H1 (cell line): ENCODE measurements around the gene ACTR6. TPM values are rescaled to one million over a fixed set of nuclear protein-coding genes. Genes with fewer than 3 reads are reported as not detected.
"Not testable (repeated sequence)": the region's sequence is repeated elsewhere in the genome, so short reads cannot be mapped to it uniquely, and the experiment has no call there.

Experiments used
- CTCF ChIA-PET: fragments of 300-600 bp; sonication (Branson Sonifier 250); formaldehyde crosslinking; loops from one replicate; lab custom pipeline; 2021; ENCODE audit not compliant: partially characterized antibody; lab: Charles Lee
- POLR2A ChIA-PET: fragments of 300-600 bp; sonication (Branson Sonifier 250); formaldehyde crosslinking; loops from one replicate; lab custom pipeline; 2021; ENCODE audit warnings: inconsistent platforms; ENCODE audit not compliant: partially characterized antibody; lab: Charles Lee
- DNase-seq, 2 experiments: peaks; one replicate each; pipeline versions ENCODE4 v3.0.0 to v3.0.0-alpha.2; 2010 to 2022; ENCODE audit warnings: low spot score in 2 of 2, low read depth in 1 of 2, mixed read lengths in 1 of 2
- FAIRE-seq: peaks from 2 replicates; lab custom pipeline; 2011; peaks lifted over from hg19 to GRCh38; lab: Jason Lieb, UNC
- H2AFZ ChIP-seq: 2 replicates; pipeline ENCODE4 v1.8.1; 2012; ENCODE audit warnings: low read length, inconsistent platforms
- H2AK5ac ChIP-seq: 2 replicates; pipeline ENCODE4 v1.6.1; 2013; ENCODE audit warnings: low read depth, low read length
- H2BK120ac ChIP-seq: replicated peaks from 2 replicates; pipeline ENCODE3; 2013; ENCODE audit warnings: low read depth, low read length, inconsistent platforms
- H2BK12ac ChIP-seq: 2 replicates; pipeline ENCODE4 v1.6.1; 2013; ENCODE audit warnings: low read depth, low read length
- H2BK15ac ChIP-seq: 2 replicates; pipeline ENCODE4 v1.6.1; 2013; ENCODE audit warnings: low read length
- H2BK20ac ChIP-seq: 2 replicates; pipeline ENCODE4 v1.6.1; 2013; ENCODE audit warnings: low read length
- H2BK5ac ChIP-seq: 2 replicates; pipeline ENCODE4 v1.6.1; 2013; ENCODE audit warnings: low read depth, low read length
- H3K14ac ChIP-seq: 2 replicates; pipeline ENCODE4 v1.6.1; 2013; ENCODE audit warnings: inconsistent platforms; ENCODE audit not compliant: insufficient read length
- H3K18ac ChIP-seq: 2 replicates; pipeline ENCODE4 v1.6.1; 2013; ENCODE audit warnings: low read length; ENCODE audit errors: extremely low read depth
- H3K23ac ChIP-seq: 2 replicates; pipeline ENCODE4 v1.6.1; 2013; ENCODE audit warnings: inconsistent platforms; ENCODE audit not compliant: insufficient read length
- H3K23me2 ChIP-seq: 2 replicates; pipeline ENCODE4 v1.6.1; 2013; ENCODE audit warnings: low read depth, low read length
- H3K27ac ChIP-seq: 2 replicates; pipeline ENCODE4 v1.6.1; 2011; ENCODE audit warnings: low read depth, low read length, inconsistent platforms
- H3K27me3 ChIP-seq, 4 experiments: replicated peaks in 1 of 4; 1 replicate in 1 of 4; 2 replicates in 3 of 4; pipeline versions ENCODE4 v1.6.1 to v1.8.1; 2011 to 2013; ENCODE audit warnings: low read length in 3 of 4, mild to moderate bottlenecking in 3 of 4, inconsistent platforms in 2 of 4, mixed read lengths in 2 of 4, moderate library complexity in 1 of 4; ENCODE audit not compliant: control insufficient read depth in 3 of 4, insufficient read depth in 3 of 4; ENCODE audit errors: extremely low read depth in 1 of 4
- H3K36me3 ChIP-seq, 4 experiments: 2 replicates each; pipeline versions ENCODE4 v1.6.1 to v1.8.1; 2011 to 2013; ENCODE audit warnings: mild to moderate bottlenecking in 4 of 4, low read length in 3 of 4, moderate library complexity in 2 of 4, control low read depth in 1 of 4, inconsistent platforms in 1 of 4; ENCODE audit not compliant: insufficient read depth in 4 of 4, control insufficient read depth in 2 of 4
- H3K4ac ChIP-seq: replicated peaks from 2 replicates; pipeline ENCODE3; 2013; ENCODE audit warnings: low read length, low read depth, mixed read lengths, inconsistent platforms; ENCODE audit not compliant: insufficient read length
- H3K4me1 ChIP-seq, 4 experiments: replicated peaks in 1 of 4; 1 replicate in 1 of 4; 2 replicates in 3 of 4; pipeline versions ENCODE4 v1.6.1 to v1.8.1; 2011 to 2013; ENCODE audit warnings: low read length in 3 of 4, inconsistent platforms in 2 of 4, mixed read lengths in 1 of 4; ENCODE audit not compliant: insufficient read depth in 4 of 4, control insufficient read depth in 3 of 4
- H3K4me2 ChIP-seq, 2 experiments: 2 replicates each; pipeline versions ENCODE4 v1.6.1 to v1.8.1; 2011 to 2013; ENCODE audit warnings: low read depth in 2 of 2, low read length in 2 of 2, control low read depth in 1 of 2, inconsistent platforms in 1 of 2, mild to moderate bottlenecking in 1 of 2; ENCODE audit not compliant: insufficient read depth in 1 of 2
- H3K4me3 ChIP-seq, 4 experiments: fragments of 200-600, 300-600 bp in 1 of 4; sonication (generic), shearing (Covaris generic), sonication (Bioruptor Twin) in 1 of 4; 2 replicates each; pipeline versions ENCODE4 v1.5.1 to v1.8.1; 2011 to 2016; ENCODE audit warnings: low read length in 4 of 4, low read depth in 3 of 4, control low read depth in 2 of 4, inconsistent platforms in 2 of 4, mild to moderate bottlenecking in 2 of 4, mixed read lengths in 1 of 4, moderate library complexity in 1 of 4; ENCODE audit not compliant: insufficient read depth in 2 of 4; ENCODE audit errors: extremely low read depth in 1 of 4
- H3K56ac ChIP-seq: replicated peaks from 2 replicates; pipeline ENCODE3; 2013; ENCODE audit warnings: low read depth, mild to moderate bottlenecking, mixed read lengths, low read length, inconsistent platforms; ENCODE audit not compliant: insufficient read length
- H3K79me1 ChIP-seq: 2 replicates; pipeline ENCODE4 v1.6.1; 2013; ENCODE audit warnings: low read depth, low read length, control low read depth
- H3K79me2 ChIP-seq, 2 experiments: 2 replicates each; pipeline versions ENCODE4 v1.6.1 to v1.8.1; 2012 to 2013; ENCODE audit warnings: low read length in 2 of 2, mild to moderate bottlenecking in 2 of 2, inconsistent platforms in 1 of 2; ENCODE audit not compliant: insufficient read depth in 2 of 2, control insufficient read depth in 1 of 2
- H3K9ac ChIP-seq, 4 experiments: replicated peaks in 1 of 4; 1 replicate in 1 of 4; 2 replicates in 3 of 4; pipeline versions ENCODE4 v1.6.1 to v1.8.1; 2011 to 2013; ENCODE audit warnings: low read depth in 3 of 4, low read length in 3 of 4, control low read depth in 2 of 4, mild to moderate bottlenecking in 2 of 4, moderate library complexity in 2 of 4, inconsistent platforms in 1 of 4; ENCODE audit errors: extremely low read depth in 1 of 4
- H3K9me3 ChIP-seq, 2 experiments: 2 replicates each; pipeline versions ENCODE4 v1.6.1 to v1.8.1; 2012 to 2013; ENCODE audit warnings: mild to moderate bottlenecking in 2 of 2, moderate library complexity in 2 of 2, control low read depth in 1 of 2, inconsistent platforms in 1 of 2, low read depth in 1 of 2, low read length in 1 of 2, mixed read lengths in 1 of 2; ENCODE audit not compliant: insufficient read depth in 2 of 2
- H4K20me1 ChIP-seq, 2 experiments: replicated peaks in 1 of 2; 2 replicates each; pipeline versions ENCODE3 to v1.8.1; 2011 to 2013; ENCODE audit warnings: inconsistent platforms in 2 of 2, low read length in 2 of 2, mild to moderate bottlenecking in 1 of 2; ENCODE audit not compliant: insufficient read depth in 2 of 2, control insufficient read depth in 1 of 2
- H4K5ac ChIP-seq: 2 replicates; pipeline ENCODE4 v1.6.1; 2013; ENCODE audit warnings: low read length, low read depth, mixed read lengths, inconsistent platforms; ENCODE audit not compliant: insufficient read length
- H4K8ac ChIP-seq: 2 replicates; pipeline ENCODE4 v1.8.0; 2013; ENCODE audit warnings: mild to moderate bottlenecking, moderate library complexity, low read length, inconsistent platforms; ENCODE audit not compliant: insufficient read depth; ENCODE audit errors: extremely low read depth
- H4K91ac ChIP-seq: replicated peaks from 2 replicates; pipeline ENCODE3; 2013; ENCODE audit warnings: low read length, mixed read lengths, inconsistent platforms; ENCODE audit not compliant: insufficient read length
- MAFK ChIP-seq: IDR thresholded peaks from 2 replicates; pipeline ENCODE4 v1.6.1; 2012; ENCODE audit warnings: low read depth, mild to moderate bottlenecking, improper control_type of control experiment, low read length
- POLR2AphosphoS5 ChIP-seq: IDR thresholded peaks from 2 replicates; pipeline ENCODE4 v1.6.1; 2011; ENCODE audit warnings: low read depth, low read length
- RBBP5 ChIP-seq: IDR thresholded peaks from 2 replicates; pipeline ENCODE4 v1.7.1; 2012; ENCODE audit warnings: low read depth, mild to moderate bottlenecking, inconsistent platforms, low read length, moderate library complexity, borderline replicate concordance
- WGBS, 2 experiments: shearing (Covaris generic) in 1 of 2; methylation state at CpG; one replicate each; pipeline versions ENCODE4 v1.1.6 to v1.1.7; 2013 to 2015; ENCODE audit warnings: low lambda C conversion rate in 2 of 2, mixed read lengths in 2 of 2, inconsistent platforms in 1 of 2, low coverage in 1 of 2, missing lambda C conversion rate in 1 of 2; ENCODE audit not compliant: insufficient replicate concordance in 2 of 2, insufficient coverage in 1 of 2, insufficient read length in 1 of 2; ENCODE audit errors: extremely low coverage in 1 of 2, missing lambda C conversion rate in 1 of 2; 5-methylcytosine and 5-hydroxymethylcytosine counted together
- polyA plus RNA-seq, 7 experiments: library from polyadenylated mRNA; depleted of rRNA in 3 of 7; stranded (reverse) in 5 of 7; unstranded in 2 of 7; fragments of >200 nt in 5 of 7; fragments of 200-250 nt in 2 of 7; gene quantifications; 1 replicate in 5 of 7; 2 replicates in 1 of 7; 4 replicates in 1 of 7; pipeline versions ENCODE4 v1.2.1 to v1.2.3, GENCODE V29; 2011 to 2013; ENCODE audit warnings: missing spikeins in 2 of 7, mixed read lengths in 2 of 7
- total RNA-seq: library from RNA; stranded (reverse); fragmentation: NEBNext Ultra II Directional; extraction: Animal tissue kit (Norgen Biotek cat#: 25700); gene quantifications from 2 replicates; pipeline ENCODE4 v1.2.1, GENCODE V29; 2021

Gene ACTR6
- total and polyA plus RNA-seq, 2 of the 8 experiments (the other 6 are each of a cell fraction or from before 2014, with no cell fraction given): 10.2 to 36.8 TPM

DNA sequence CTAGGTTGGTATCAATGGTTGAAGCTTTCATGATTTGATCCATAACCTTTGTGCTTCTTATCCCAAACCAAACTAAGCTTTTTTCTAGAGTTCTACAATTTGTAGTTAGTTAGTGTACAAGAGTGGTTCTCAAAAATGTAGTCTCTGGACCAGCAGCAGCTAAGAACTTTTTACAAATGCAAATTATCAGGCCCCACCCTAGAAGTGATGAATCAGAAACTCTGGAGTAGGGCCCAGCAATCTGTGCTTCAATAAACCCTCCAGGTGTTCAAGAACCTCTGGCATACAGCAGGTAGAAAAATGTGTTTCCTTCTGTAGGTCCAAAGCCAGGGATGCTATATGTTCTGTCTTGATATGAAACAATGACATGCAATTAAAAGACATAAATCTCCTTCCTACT lies 26.1 kb upstream of the ACTR6 start:
- Histone ChIP-seq H3K36me3 (peaks cover 0 to 12% (median 0%) of the 10 kb centered on the region in 4 experiments; a peak in 3 of 8 replicates), H2BK20ac (no peak overlapping the region), H2AFZ (no peak overlapping the region), H3K9me3 (no peaks in the 10 kb centered on the region), H3K79me2 (no peaks in the 10 kb centered on the region), H3K4me1 (no peaks in the 10 kb centered on the region), H3K18ac (no peak overlapping the region), H2BK5ac (no peak overlapping the region), H4K5ac (no peak overlapping the region), H3K79me1 (no peaks in the 10 kb centered on the region), H4K20me1 (no peaks in the 10 kb centered on the region), H3K56ac (no peak overlapping the region), H2BK12ac (no peak overlapping the region), H3K27ac (no peak overlapping the region), H2BK120ac (no peak overlapping the region), H3K9ac (no peak overlapping the region), H4K91ac (no peak overlapping the region), H4K8ac (no peak overlapping the region), H3K27me3 (no peaks in the 10 kb centered on the region), H3K4me3 (no peak overlapping the region), H3K23ac (no peak overlapping the region), H2AK5ac (no peak overlapping the region), H3K4me2 (no peak overlapping the region), H3K23me2 (no peaks in the 10 kb centered on the region), H3K14ac (no peak overlapping the region), H3K4ac (no peak overlapping the region), H2BK15ac (no peak overlapping the region)
- TF ChIP-seq POLR2AphosphoS5: no peak
- no peak for TF ChIP-seq MAFK
- TF ChIP-seq RBBP5: no peak
- ChIA-PET POLR2A (interaction anchor here (2.3 kb wide), 1 partner anchor 10 kb away, joined by 9 read pairs; no protein-coding TSS in a partner anchor), CTCF (interaction anchor here (0.9 to 7.6 kb wide), 3 partner anchors 10 to 20 kb away, joined by 3 to 41 read pairs (median 10); no protein-coding TSS in a partner anchor)
- no peak for DNase-seq
- no peak for FAIRE-seq

DNA sequence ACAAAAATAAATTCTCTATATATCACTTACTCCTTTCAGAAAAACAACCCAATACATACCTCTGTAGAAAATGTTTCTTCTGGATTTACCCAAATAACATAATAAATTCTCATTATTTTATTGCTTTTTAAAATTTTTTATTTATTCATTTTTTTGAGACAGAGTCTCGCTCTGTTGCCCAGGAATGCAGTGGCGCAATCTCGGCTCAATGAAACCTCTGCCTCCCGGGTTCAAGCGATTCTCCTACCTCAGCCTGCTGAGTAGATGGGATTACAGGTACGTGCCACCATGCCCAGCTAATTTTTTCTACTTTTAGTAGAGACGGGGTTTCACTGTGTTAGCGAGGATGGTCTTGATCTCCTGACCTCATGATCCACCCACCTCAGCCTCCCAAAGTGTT lies 24.1 kb upstream of the ACTR6 start:
- H3K79me1 ChIP-seq, H3K4me3 ChIP-seq, H4K20me1 ChIP-seq, DNase-seq, H2BK20ac ChIP-seq, FAIRE-seq, H3K27ac ChIP-seq, CTCF ChIA-PET, H4K8ac ChIP-seq, H2BK12ac ChIP-seq, H3K23ac ChIP-seq, H2AK5ac ChIP-seq, H3K4me1 ChIP-seq, H4K5ac ChIP-seq, H3K79me2 ChIP-seq, H3K4me2 ChIP-seq, H4K91ac ChIP-seq, H3K4ac ChIP-seq, POLR2A ChIA-PET, H2BK5ac ChIP-seq, H2BK120ac ChIP-seq, H3K56ac ChIP-seq, H3K14ac ChIP-seq, H3K9me3 ChIP-seq, H2AFZ ChIP-seq, H2BK15ac ChIP-seq, H3K27me3 ChIP-seq, H3K18ac ChIP-seq, H3K9ac ChIP-seq, H3K23me2 ChIP-seq: not testable (repeated sequence)
- peaks cover 0 to 14% (median under 1%) of the 10 kb centered on the region in 4 experiments; a peak in 3 of 8 replicates for H3K36me3 ChIP-seq
- 98% methylated on average over 8 of the region's 8 CpGs; no CpG with 5 or more reads in 1 of the 2 experiments for WGBS, 2 experiments
